ENCODE measurements around the gene GBE1. TPM values are rescaled to one million over a fixed set of nuclear protein-coding genes. Genes with fewer than 3 reads are reported as not detected.

Gene GBE1
- total RNA-seq, 1 donor from 2014 or later, result 25.0 TPM

GRCh38 chr3:81554388-81554787, 207.1 kb downstream of the GBE1 start:
- DNase-seq (ENCODE audit: extremely low spot score in 2 of 2), result no peak
- Histone ChIP-seq H3K27ac (no peak overlapping the region), H3K4me1 (peaks cover 7% of the 10 kb centered on the region), H3K9me3 (no peaks in the 10 kb centered on the region), H3K27me3 (no peaks in the 10 kb centered on the region), H3K36me3 (no peaks in the 10 kb centered on the region), H3K4me3 (no peak overlapping the region)
- intact Hi-C loops (cut with DNase I), result no loop called here
- TF ChIP-seq POLR2A (IDR thresholded peaks at IDR 0.05) (no peak), POLR2AphosphoS5 (IDR thresholded peaks at IDR 0.05; ENCODE audit: insufficient read depth in 1 of 2, low read depth in 1 of 2) (no peak)
- TF ChIP-seq, protein P1, sequence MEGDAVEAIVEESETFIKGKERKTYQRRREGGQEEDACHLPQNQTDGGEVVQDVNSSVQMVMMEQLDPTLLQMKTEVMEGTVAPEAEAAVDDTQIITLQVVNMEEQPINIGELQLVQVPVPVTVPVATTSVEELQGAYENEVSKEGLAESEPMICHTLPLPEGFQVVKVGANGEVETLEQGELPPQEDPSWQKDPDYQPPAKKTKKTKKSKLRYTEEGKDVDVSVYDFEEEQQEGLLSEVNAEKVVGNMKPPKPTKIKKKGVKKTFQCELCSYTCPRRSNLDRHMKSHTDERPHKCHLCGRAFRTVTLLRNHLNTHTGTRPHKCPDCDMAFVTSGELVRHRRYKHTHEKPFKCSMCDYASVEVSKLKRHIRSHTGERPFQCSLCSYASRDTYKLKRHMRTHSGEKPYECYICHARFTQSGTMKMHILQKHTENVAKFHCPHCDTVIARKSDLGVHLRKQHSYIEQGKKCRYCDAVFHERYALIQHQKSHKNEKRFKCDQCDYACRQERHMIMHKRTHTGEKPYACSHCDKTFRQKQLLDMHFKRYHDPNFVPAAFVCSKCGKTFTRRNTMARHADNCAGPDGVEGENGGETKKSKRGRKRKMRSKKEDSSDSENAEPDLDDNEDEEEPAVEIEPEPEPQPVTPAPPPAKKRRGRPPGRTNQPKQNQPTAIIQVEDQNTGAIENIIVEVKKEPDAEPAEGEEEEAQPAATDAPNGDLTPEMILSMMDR (IDR thresholded peaks at IDR 0.05), result no peak

DNA sequence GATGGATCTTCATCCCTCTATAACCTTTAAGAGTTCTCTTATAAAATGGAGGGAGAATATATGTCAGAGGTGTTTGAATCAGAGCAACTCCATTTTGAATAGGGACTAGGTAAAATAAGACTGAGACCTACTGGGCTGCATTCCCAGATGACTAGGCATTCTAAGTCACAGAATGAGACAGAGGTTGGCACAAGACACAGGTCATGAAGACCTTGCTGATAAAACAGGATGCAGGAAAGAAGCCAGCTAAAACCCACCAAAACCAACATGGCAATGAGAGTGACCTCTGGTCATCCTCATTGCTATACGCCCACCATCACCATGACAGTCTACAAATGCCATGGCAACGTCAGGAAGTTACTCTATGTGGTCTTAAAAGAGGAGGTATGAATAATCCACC, 211.0 kb downstream of the GBE1 start:
- Histone ChIP-seq H3K27me3 (no peaks in the 10 kb centered on the region), H3K9me3 (no peaks in the 10 kb centered on the region), H3K4me1 (peaks cover 7% of the 10 kb centered on the region), H3K36me3 (no peaks in the 10 kb centered on the region), H3K27ac (no peak overlapping the region), H3K4me3 (no peak overlapping the region)
- no peak for DNase-seq (ENCODE audit: extremely low spot score in 2 of 2)
- TF ChIP-seq POLR2A (IDR thresholded peaks at IDR 0.05), result no peak
- TF ChIP-seq, protein P1 (IDR thresholded peaks at IDR 0.05), result no peak
- no peak for TF ChIP-seq POLR2AphosphoS5 (IDR thresholded peaks at IDR 0.05; ENCODE audit: insufficient read depth in 1 of 2, low read depth in 1 of 2)
- intact Hi-C loops (cut with DNase I), result no loop called here

DNA sequence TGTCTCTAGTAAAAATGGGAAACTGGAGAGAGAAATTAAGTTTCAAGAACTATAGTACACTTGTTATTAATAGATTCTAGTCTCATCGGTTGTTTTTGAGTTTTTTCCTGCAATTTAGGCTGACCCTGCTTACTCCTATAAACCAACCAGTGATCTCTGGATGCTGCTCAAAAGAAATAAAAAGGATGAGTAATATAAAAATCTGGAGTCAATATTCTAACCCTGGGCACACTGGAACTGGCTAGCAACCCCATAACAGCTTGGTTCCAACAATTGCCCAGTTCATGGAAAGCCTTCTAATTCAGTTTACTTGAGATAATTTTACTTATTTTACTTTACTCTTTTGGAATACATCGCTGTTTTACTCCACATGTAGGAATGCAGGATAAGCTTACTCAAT, 211.6 kb downstream of the GBE1 start:
- Histone ChIP-seq H3K4me1 (peaks cover 7% of the 10 kb centered on the region), H3K9me3 (no peaks in the 10 kb centered on the region)

GRCh38 chr3:81549388-81549787, 212.1 kb downstream of the GBE1 start:
- Histone ChIP-seq H3K27ac (no peak overlapping the region), H3K9me3 (no peaks in the 10 kb centered on the region), H3K4me1 (peaks cover 7% of the 10 kb centered on the region), H3K27me3 (no peaks in the 10 kb centered on the region), H3K4me3 (no peak overlapping the region), H3K36me3 (no peaks in the 10 kb centered on the region)
- intact Hi-C loops (cut with DNase I), result loop anchor here (1.0 kb wide), 1 partner anchor 33 kb away; no protein-coding TSS in a partner anchor
- DNase-seq (ENCODE audit: extremely low spot score in 2 of 2), result no peak
- TF ChIP-seq, protein P1 (IDR thresholded peaks at IDR 0.05), result no peak
- TF ChIP-seq POLR2AphosphoS5 (IDR thresholded peaks at IDR 0.05; ENCODE audit: insufficient read depth in 1 of 2, low read depth in 1 of 2) (no peak), POLR2A (IDR thresholded peaks at IDR 0.05) (no peak)

More for the DNA sequence above, 211.6 kb downstream of the GBE1 start:
- H3K27me3 ChIP-seq, result no peaks in the 10 kb centered on the region
- intact Hi-C loops (cut with DNase I), result loop anchor here (1.0 kb wide), 1 partner anchor 32 kb away; no protein-coding TSS in a partner anchor
- no peak overlapping the region for H3K27ac ChIP-seq
- H3K36me3 ChIP-seq, result no peaks in the 10 kb centered on the region
- TF ChIP-seq POLR2A (IDR thresholded peaks at IDR 0.05) (no peak), POLR2AphosphoS5 (IDR thresholded peaks at IDR 0.05; ENCODE audit: insufficient read depth in 1 of 2, low read depth in 1 of 2) (no peak)
- TF ChIP-seq, protein P1 (IDR thresholded peaks at IDR 0.05), result no peak
- DNase-seq (ENCODE audit: extremely low spot score in 2 of 2), result no peak
- H3K4me3 ChIP-seq, result no peak overlapping the region

DNA sequence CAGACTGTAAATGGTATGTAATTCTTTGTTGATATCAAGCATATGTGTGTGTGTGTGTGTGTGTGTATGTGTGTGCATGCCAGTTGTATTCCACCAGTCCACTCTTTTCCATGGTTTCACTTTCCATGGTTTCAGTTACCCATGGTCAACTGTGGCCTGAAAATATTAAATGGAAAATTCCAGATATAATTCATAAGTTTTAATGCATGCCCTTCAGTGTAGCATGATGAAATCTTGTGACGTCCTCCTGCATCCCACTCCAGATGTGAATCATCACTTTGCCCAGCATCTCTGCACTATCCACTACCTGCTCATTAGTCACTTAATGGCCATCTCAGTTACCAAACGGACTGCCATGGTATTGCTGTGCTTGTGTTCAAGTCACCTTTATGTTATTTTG, 215.9 kb downstream of the GBE1 start:
- no peaks in the 10 kb centered on the region for H3K27me3 ChIP-seq
- H3K27ac ChIP-seq, result no peak overlapping the region
- TF ChIP-seq POLR2AphosphoS5 (IDR thresholded peaks at IDR 0.05; ENCODE audit: insufficient read depth in 1 of 2, low read depth in 1 of 2) (no peak), POLR2A (IDR thresholded peaks at IDR 0.05) (no peak)
- TF ChIP-seq, protein P1 (IDR thresholded peaks at IDR 0.05), result no peak
- no peak for DNase-seq (ENCODE audit: extremely low spot score in 2 of 2)
- H3K4me1 ChIP-seq, result peaks cover 3% of the 10 kb centered on the region
- intact Hi-C loops (cut with DNase I), result no loop called here
- no peaks in the 10 kb centered on the region for H3K36me3 ChIP-seq
- no peaks in the 10 kb centered on the region for H3K9me3 ChIP-seq
- H3K4me3 ChIP-seq, result no peak overlapping the region

All from vagina (tissue), 2 donors.